DND-41 (cell line): ENCODE results near the gene IL1B.

Experiments
- ATAC-seq: fragments of 200-7000 bp; cut with Tn5 transposase; 3 replicates; pipeline ENCODE4 v1.9.1; 2021; ENCODE audit warnings: low read depth; ENCODE audit not compliant: insufficient read depth
- DNase-seq: peaks from one replicate; pipeline ENCODE4 v3.0.0-alpha.2; 2020
- H2AFZ ChIP-seq: 2 replicates; pipeline ENCODE4 v1.6.0; 2012; ENCODE audit warnings: low read depth, low read length
- H3K27ac ChIP-seq: 2 replicates; pipeline ENCODE4 v1.5.1; 2012; ENCODE audit warnings: low read length, inconsistent platforms
- H3K27me3 ChIP-seq: fragments of 200-600 bp; sonication (generic); 2 replicates; pipeline ENCODE4 v1.6.0; 2012; ENCODE audit warnings: low read length, mild to moderate bottlenecking, inconsistent platforms; ENCODE audit not compliant: insufficient read depth, poor library complexity
- H3K36me3 ChIP-seq: 2 replicates; pipeline ENCODE4 v1.5.1; 2012; ENCODE audit warnings: low read length, inconsistent platforms; ENCODE audit not compliant: insufficient read depth
- H3K4me1 ChIP-seq: 2 replicates; pipeline ENCODE4 v1.5.1; 2012; ENCODE audit warnings: mild to moderate bottlenecking, low read length; ENCODE audit not compliant: insufficient read depth
- H3K4me2 ChIP-seq: 2 replicates; pipeline ENCODE4 v1.6.0; 2012; ENCODE audit warnings: mild to moderate bottlenecking, moderate library complexity, low read length, inconsistent platforms; ENCODE audit not compliant: insufficient read depth
- H3K4me3 ChIP-seq, 2 experiments: fragments of 200-600 bp in 1 of 2; shearing (Covaris generic) in 1 of 2; 2 replicates each; pipeline ENCODE4 v1.5.1; 2012 to 2016; ENCODE audit warnings: inconsistent platforms in 2 of 2, low read length in 2 of 2, mild to moderate bottlenecking in 2 of 2, low read depth in 1 of 2, moderate library complexity in 1 of 2
- H3K79me2 ChIP-seq: 2 replicates; pipeline ENCODE4 v1.6.0; 2012; ENCODE audit warnings: low read length, inconsistent platforms; ENCODE audit not compliant: insufficient read depth
- H3K9ac ChIP-seq: 2 replicates; pipeline ENCODE4 v1.6.0; 2012; ENCODE audit warnings: low read depth, mild to moderate bottlenecking, inconsistent platforms, low read length, moderate library complexity
- H3K9me3 ChIP-seq: 2 replicates; pipeline ENCODE4 v1.5.1; 2012; ENCODE audit warnings: low read length, moderate library complexity, mild to moderate bottlenecking, inconsistent platforms; ENCODE audit not compliant: insufficient read depth, severe bottlenecking
- H4K20me1 ChIP-seq: 2 replicates; pipeline ENCODE4 v1.6.0; 2012; ENCODE audit warnings: low read length; ENCODE audit not compliant: insufficient read depth
- CTCF ChIP-seq: IDR thresholded peaks from 2 replicates; pipeline ENCODE4 v1.5.1; 2012; ENCODE audit warnings: borderline replicate concordance, low read length, moderate library complexity, mild to moderate bottlenecking; ENCODE audit not compliant: poor library complexity, severe bottlenecking; ENCODE audit errors: extremely low read depth
- EZH2 ChIP-seq: IDR thresholded peaks from 3 replicates; pipeline ENCODE4 v1.6.1; 2012; ENCODE audit warnings: borderline replicate concordance, low read depth, mild to moderate bottlenecking, moderate library complexity, low read length, inconsistent platforms; ENCODE audit not compliant: severe bottlenecking

IL1B gene

DNA sequence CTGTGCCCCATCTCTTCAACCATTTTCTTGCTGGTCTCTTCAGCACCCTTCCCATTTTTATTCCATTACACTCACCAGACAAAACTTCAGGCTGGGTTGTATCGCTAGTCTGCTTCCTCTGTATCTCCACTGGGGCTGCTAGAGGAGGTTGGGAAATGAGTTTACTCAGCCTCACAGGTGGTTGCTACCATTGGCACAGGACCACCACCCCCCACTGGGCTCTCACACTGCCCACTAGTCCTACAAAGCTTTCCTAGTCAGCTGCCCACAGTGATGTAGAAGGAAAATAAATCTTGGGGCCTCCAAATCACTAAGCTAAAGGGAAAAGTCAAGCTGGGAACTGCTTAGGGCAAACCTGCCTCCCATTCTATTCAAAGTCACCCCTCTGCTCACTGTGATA lies 12.3 kb upstream of the IL1B start:
- Histone ChIP-seq H3K4me1 (no peaks in the 10 kb centered on the region), H3K27me3 (no peaks in the 10 kb centered on the region), H4K20me1 (no peaks in the 10 kb centered on the region), H3K27ac (no peak overlapping the region), H3K4me2 (no peak overlapping the region), H3K9me3 (no peaks in the 10 kb centered on the region), H3K9ac (no peak overlapping the region), H3K4me3 (no peak overlapping the region), H2AFZ (no peak overlapping the region), H3K36me3 (no peaks in the 10 kb centered on the region), H3K79me2 (no peaks in the 10 kb centered on the region)
- DNase-seq (no peak), ATAC-seq (no peak)
- TF ChIP-seq CTCF (no peak), EZH2 (no peak)

DNA sequence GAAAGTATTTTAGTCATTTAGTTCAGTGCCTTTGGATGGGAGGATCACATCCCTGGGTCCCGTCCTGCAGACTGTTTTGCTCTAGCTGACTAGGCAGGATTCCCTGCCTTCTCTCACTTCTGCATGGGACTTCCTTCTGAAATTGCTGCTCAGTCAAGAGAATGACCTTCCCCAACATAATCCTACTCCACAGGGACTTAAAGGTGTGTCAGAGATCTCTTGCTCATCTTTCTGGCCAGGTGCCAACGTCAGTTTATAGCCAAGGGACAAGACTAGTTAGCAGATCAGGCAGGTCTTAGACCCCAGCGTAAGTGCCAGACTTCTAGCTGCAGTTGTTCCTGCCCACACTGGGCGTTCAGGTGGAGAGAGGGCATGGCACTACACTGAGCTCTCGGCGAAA lies 9.5 kb upstream of the IL1B start:
- no peaks in the 10 kb centered on the region for H3K4me1 ChIP-seq
- no peak overlapping the region for H3K27ac ChIP-seq
- no peaks in the 10 kb centered on the region for H3K9me3 ChIP-seq
- DNase-seq (no peak), ATAC-seq (no peak)
- TF ChIP-seq EZH2 (no peak), CTCF (no peak)
- H4K20me1 ChIP-seq = no peaks in the 10 kb centered on the region
- H3K36me3 ChIP-seq = no peaks in the 10 kb centered on the region
- no peak overlapping the region for H2AFZ ChIP-seq
- no peaks in the 10 kb centered on the region for H3K27me3 ChIP-seq
- no peak overlapping the region for H3K4me3 ChIP-seq
- H3K79me2 ChIP-seq = no peaks in the 10 kb centered on the region
- no peak overlapping the region for H3K9ac ChIP-seq
- H3K4me2 ChIP-seq = no peak overlapping the region

DNA sequence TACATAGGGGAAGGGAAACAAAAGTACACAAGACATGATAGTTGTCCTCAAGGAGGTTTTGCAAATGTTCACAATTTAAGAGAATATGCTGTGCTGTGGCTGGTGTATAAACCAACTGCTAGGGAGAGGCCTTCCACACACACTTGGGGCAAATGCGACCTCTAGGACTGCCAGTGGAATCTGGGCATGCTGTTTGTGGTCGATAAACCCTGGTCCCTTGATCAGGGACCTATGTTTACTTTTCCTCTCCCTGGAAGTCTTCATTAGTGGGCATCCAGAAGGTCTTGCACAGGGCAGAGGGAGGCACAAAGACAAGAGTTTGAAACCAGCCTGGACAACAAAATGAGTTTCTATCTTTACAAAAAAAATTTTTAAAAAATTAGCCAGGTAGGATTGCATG lies 7.3 kb upstream of the IL1B start:
- DNase-seq = no peak

More for the DNA sequence above, 7.3 kb upstream of the IL1B start:
- Histone ChIP-seq H3K79me2 (no peaks in the 10 kb centered on the region), H3K4me3 (no peak overlapping the region), H3K27me3 (no peaks in the 10 kb centered on the region), H2AFZ (no peak overlapping the region), H3K4me1 (no peaks in the 10 kb centered on the region), H3K9me3 (no peaks in the 10 kb centered on the region), H3K4me2 (no peak overlapping the region), H4K20me1 (no peaks in the 10 kb centered on the region), H3K36me3 (no peaks in the 10 kb centered on the region), H3K27ac (no peak overlapping the region), H3K9ac (no peak overlapping the region)
- no peak for ATAC-seq
- TF ChIP-seq CTCF (no peak), EZH2 (no peak)
